Right atrium auricular region (tissue), 2 donors: ENCODE results near the gene TXNRD1. TPM values are rescaled to one million over a fixed set of nuclear protein-coding genes. Genes with fewer than 3 reads are reported as not detected.
"Not testable (repeated sequence)": the region's sequence is repeated elsewhere in the genome, so short reads cannot be mapped to it uniquely, and the experiment has no call there.

Source experiments
- DNase-seq: peaks from one replicate; pipeline ENCODE4 v3.0.0-alpha.2; 2019; ENCODE audit warnings: low spot score
- H3K27ac ChIP-seq, 2 donors: fragments of 200-600 bp; sonication (generic); 1 replicate in 1 of 2; 2 replicates in 1 of 2; pipeline ENCODE4 v1.5.1; 2016 to 2019
- H3K27me3 ChIP-seq, 2 donors: fragments of 200-600 bp; sonication (generic); one replicate each; pipeline versions ENCODE4 v1.5.1 to v1.6.0; 2017 to 2019
- H3K36me3 ChIP-seq: fragments of 200-600 bp; sonication (generic); one replicate; pipeline ENCODE4 v1.5.1; 2016
- H3K4me1 ChIP-seq, 2 donors: fragments of 200-600 bp; sonication (generic); one replicate each; pipeline versions ENCODE4 v1.5.1 to v1.6.0; 2017 to 2019
- H3K4me3 ChIP-seq, 2 donors: fragments of 200-600 bp; sonication (generic); 1 replicate in 1 of 2; 2 replicates in 1 of 2; pipeline ENCODE4 v1.5.1; 2017 to 2019; ENCODE audit warnings: mild to moderate bottlenecking in 1 of 2, moderate library complexity in 1 of 2
- H3K9me3 ChIP-seq, 2 donors: fragments of 200-600 bp; sonication (generic); one replicate each; pipeline ENCODE4 v1.5.1; 2019
- total RNA-seq, 2 donors: library from RNA; depleted of rRNA; stranded (reverse); fragments of >200 nt; gene quantifications; one replicate each; pipeline ENCODE4 v1.1.0, GENCODE V29; 2016
- TF ChIP-seq, protein P1 (sequence below), 2 donors: fragments of 200-600 bp; sonication (generic); IDR thresholded peaks; one replicate each; pipeline ENCODE4 v1.5.1; 2019; ENCODE audit warnings: antibody characterized with exemption in 2 of 2

Gene TXNRD1
- total RNA-seq, 2 donors from 2014 or later = 191 to 286 TPM

DNA sequence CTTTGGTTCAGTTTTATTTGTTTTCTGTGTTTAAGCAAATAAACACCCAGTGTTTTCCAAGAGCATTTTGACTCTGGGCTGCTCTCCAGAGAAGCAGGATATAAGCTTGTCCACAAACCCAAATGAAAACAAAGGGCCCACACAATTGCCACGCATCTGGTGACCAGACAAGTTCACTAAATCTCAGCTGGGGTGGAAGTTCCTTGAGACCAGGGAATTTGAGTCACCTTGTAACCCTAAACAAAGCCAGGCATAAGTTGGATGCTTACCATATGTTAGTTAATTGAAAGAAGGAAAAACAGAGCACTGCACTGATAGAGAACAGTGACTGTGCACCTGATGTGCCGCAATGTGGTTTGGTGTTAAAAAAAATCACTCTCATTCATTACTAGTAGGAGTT, 1.6 kb upstream of the TXNRD1 start:
- Histone ChIP-seq H3K36me3 (no peaks in the 10 kb centered on the region), H3K27ac (no peak overlapping the region), H3K27me3 (no peaks in the 10 kb centered on the region), H3K9me3 (no peaks in the 10 kb centered on the region), H3K4me3 (no peak overlapping the region), H3K4me1 (peaks cover 0 to 20% of the 10 kb centered on the region in 2 donors)
- DNase-seq = no peak
- TF ChIP-seq, protein P1, sequence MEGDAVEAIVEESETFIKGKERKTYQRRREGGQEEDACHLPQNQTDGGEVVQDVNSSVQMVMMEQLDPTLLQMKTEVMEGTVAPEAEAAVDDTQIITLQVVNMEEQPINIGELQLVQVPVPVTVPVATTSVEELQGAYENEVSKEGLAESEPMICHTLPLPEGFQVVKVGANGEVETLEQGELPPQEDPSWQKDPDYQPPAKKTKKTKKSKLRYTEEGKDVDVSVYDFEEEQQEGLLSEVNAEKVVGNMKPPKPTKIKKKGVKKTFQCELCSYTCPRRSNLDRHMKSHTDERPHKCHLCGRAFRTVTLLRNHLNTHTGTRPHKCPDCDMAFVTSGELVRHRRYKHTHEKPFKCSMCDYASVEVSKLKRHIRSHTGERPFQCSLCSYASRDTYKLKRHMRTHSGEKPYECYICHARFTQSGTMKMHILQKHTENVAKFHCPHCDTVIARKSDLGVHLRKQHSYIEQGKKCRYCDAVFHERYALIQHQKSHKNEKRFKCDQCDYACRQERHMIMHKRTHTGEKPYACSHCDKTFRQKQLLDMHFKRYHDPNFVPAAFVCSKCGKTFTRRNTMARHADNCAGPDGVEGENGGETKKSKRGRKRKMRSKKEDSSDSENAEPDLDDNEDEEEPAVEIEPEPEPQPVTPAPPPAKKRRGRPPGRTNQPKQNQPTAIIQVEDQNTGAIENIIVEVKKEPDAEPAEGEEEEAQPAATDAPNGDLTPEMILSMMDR (IDR thresholded peaks at IDR 0.05) = no peak

DNA sequence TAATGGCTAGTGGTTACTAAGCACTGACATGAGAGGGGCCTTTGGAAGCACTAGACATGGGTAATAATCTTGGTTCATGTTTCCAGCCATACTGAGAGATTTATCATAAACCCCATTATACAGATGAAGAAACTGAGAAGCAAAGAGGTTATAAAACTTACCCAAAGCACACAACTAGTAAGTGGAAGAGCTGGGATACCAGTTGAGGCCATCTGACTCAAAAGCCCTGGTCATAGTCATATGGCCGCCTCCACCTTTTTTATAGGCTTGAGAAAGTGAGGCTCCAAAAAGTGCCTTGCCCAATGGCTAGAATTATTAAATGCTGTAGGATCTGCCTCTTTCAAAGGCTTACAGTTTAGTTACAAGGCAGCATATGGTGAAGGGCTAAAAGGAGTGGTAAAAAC, 944 bp downstream of the TXNRD1 start:
- no peak for DNase-seq
- Histone ChIP-seq H3K36me3 (no peaks in the 10 kb centered on the region), H3K9me3 (no peaks in the 10 kb centered on the region), H3K27me3 (no peaks in the 10 kb centered on the region), H3K4me3 (peak overlapping the region; percentile 48 to 68), H3K4me1 (peaks cover 0 to 44% of the 10 kb centered on the region in 2 donors), H3K27ac (peak overlapping the region; percentile 91 to 92)
- TF ChIP-seq, protein P1 (IDR thresholded peaks at IDR 0.05) = no peak

DNA sequence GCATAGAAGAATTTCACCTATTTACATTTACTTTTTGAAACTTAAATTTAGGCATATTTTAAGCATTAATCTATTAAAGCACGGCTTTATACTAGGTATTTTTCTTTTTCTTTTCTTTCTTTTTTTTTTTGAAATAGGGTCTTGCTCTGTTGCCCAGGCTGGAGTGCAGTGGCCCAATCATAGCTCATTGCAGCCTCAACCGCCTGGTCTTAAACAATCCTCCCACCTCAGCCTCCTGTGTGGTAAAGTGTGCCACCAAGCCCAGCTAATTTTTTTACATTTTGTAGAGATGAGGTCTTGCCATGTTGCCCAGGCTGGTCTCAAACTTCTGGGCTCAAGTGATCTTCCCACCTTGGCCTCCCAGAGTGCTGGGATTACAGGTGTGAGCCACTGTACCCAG, 2.9 kb downstream of the TXNRD1 start:
- not testable (repeated sequence) for DNase-seq, H3K27me3 ChIP-seq, H3K36me3 ChIP-seq, H3K9me3 ChIP-seq, H3K4me3 ChIP-seq
- peak overlapping the region; percentile 87 to 92 for H3K27ac ChIP-seq
- H3K4me1 ChIP-seq = peaks cover 0 to 50% of the 10 kb centered on the region in 2 donors

DNA sequence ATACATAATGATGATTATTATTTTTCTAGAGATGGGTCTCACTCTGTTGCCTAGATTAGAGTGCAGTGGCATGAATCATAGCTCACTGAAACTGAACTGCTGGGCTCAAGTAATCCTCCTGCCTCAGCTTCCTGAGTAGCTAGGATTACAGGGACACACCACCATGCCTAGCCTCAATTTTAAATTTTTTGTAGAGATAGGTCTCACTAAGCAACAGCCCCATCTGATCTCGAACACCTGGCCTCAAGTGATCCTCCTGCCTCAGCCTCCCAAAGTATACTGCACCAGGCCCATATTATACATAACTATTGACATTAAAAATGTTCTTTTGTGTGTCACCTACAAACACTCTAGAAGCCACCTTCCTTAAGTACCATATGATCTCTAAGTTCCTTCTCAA, 3.4 kb downstream of the TXNRD1 start:
- H3K36me3 ChIP-seq = no peaks in the 10 kb centered on the region
- no peaks in the 10 kb centered on the region for H3K27me3 ChIP-seq
- DNase-seq = no peak
- H3K9me3 ChIP-seq = no peaks in the 10 kb centered on the region
- H3K4me1 ChIP-seq = peaks cover 0 to 50% of the 10 kb centered on the region in 2 donors
- peak overlapping the region; percentile 87 to 92 for H3K27ac ChIP-seq
- H3K4me3 ChIP-seq = no peak overlapping the region
- TF ChIP-seq, protein P1 (IDR thresholded peaks at IDR 0.05) = no peak

DNA sequence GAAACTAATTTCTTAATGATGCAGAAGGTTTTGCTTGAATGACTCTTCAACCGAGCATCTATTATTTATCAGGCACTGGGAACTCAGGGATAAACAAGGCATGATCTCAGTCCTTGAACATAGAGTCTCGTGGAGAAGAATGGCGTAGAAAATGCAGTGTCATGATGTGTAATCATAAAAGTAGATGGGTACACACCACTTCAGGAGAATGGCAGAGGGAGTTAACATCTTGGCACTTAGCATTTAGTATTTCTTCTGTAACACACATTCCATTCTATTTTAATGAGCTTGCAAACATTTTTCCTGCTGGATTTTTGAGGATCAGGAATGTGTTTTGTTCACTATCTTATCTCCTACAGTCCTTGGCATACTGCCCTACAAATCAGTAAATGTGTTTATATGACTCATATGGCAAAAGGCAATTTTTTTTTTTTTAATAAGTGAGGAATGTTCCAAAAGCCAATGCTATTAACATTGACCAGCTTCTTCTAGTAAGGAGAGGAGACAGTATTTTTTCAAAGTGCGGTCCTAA, 3.8 kb downstream of the TXNRD1 start:
- no peak for DNase-seq
- H3K9me3 ChIP-seq = no peaks in the 10 kb centered on the region

DNA sequence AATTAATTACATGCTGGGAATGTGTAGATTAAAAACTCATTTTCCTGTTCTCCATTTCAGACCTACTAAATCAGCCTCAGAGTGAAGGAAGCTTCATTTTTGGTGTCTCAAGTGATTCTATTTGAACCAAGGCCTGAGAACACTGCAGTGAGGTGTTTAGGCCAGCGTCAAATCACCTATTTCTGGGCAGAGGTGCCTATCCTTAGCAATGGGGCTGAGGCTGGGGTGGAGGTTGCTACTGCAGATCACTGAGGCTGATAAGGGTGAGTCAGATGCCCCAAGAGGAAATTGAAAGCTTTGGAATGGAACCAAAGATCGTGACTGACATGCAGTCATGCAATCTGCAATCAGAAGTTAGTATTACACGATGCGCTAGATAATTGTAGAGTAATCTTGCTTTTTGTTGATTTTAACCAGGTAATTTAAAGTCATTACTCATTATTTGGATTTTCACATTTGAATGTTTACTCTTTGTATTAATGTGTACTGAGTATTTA, 4.4 kb downstream of the TXNRD1 start:
- H3K27me3 ChIP-seq = no peaks in the 10 kb centered on the region
- TF ChIP-seq, protein P1 (IDR thresholded peaks at IDR 0.05) = no peak
- peak overlapping the region; percentile 87 to 92 for H3K27ac ChIP-seq
- H3K36me3 ChIP-seq = no peaks in the 10 kb centered on the region
- H3K4me3 ChIP-seq = no peak overlapping the region
- H3K9me3 ChIP-seq = no peaks in the 10 kb centered on the region
- DNase-seq = no peak
- H3K4me1 ChIP-seq = peaks cover 0 to 50% of the 10 kb centered on the region in 2 donors

More for the DNA sequence above, 3.8 kb downstream of the TXNRD1 start:
- peak overlapping the region; percentile 87 to 92 for H3K27ac ChIP-seq
- H3K4me3 ChIP-seq = no peak overlapping the region
- no peaks in the 10 kb centered on the region for H3K36me3 ChIP-seq
- TF ChIP-seq, protein P1 (IDR thresholded peaks at IDR 0.05) = no peak
- peaks cover 0 to 50% of the 10 kb centered on the region in 2 donors for H3K4me1 ChIP-seq
- no peaks in the 10 kb centered on the region for H3K27me3 ChIP-seq
